Gastrocnemius medialis (tissue), 4 donors: ENCODE measurements around the gene FNDC3B.

Experiments
- CTCF ChIP-seq, 5 experiments: fragments of 450-650 bp in 3 of 5; fragments of 200-600 bp in 2 of 5; sonication (generic) in 2 of 5; IDR thresholded peaks in 4 of 5; conservative IDR thresholded peaks in 1 of 5; 1 replicate in 4 of 5; 2 replicates in 1 of 5; pipeline ENCODE4 v1.5.1; 2016 to 2019; ENCODE audit warnings: antibody characterized with exemption in 5 of 5, mild to moderate bottlenecking in 3 of 5, moderate library complexity in 3 of 5
- POLR2A ChIP-seq, 2 donors: fragments of 450-650 bp; IDR thresholded peaks; one replicate each; pipeline ENCODE4 v1.6.1; 2017; ENCODE audit warnings: antibody characterized with exemption in 2 of 2, mild to moderate bottlenecking in 2 of 2, moderate library complexity in 2 of 2

DNA sequence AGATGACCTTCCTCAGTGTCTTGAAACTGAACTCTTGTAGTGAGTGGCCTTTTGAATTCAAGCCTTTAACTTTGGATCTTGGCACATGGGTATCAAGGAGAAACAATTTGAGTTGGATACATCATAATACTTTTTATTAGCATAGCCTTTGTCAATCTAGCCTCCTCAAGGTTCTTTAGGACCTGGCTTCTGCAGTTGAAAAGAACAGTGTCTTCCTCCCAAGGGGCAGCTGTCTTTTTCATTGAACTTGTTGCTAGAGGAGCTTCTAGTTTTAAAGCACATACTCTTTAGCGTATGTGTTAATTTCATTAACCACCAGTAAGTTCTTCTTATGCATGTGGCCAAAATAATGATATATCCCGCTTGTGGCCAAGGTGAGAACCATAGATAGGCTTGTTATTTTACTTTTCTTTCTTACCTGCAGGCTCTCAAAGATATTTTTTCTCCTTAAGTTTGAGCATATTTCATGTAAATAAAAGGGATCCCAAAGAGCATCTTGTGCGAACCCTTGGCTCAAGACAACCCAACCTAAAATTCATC lies 325.7 kb downstream of the FNDC3B start:
- TF ChIP-seq CTCF (IDR thresholded peaks at IDR 0.05 in 4 of 5, conservative IDR thresholded peaks at IDR 0.05 in 1 of 5) (no peak), POLR2A (IDR thresholded peaks at IDR 0.05) (no peak)
